MM.1S (cell line): ENCODE measurements around the gene POLR2F.
"Not testable (repeated sequence)": the region's sequence is repeated elsewhere in the genome, so short reads cannot be mapped to it uniquely, and the experiment has no call there.

Experiments used
- DNase-seq: peaks from one replicate; pipeline ENCODE4 v3.0.0-alpha.2; 2015
- H2AFZ ChIP-seq: fragments of 300-600 bp; sonication (generic); 2 replicates; pipeline ENCODE4 v1.6.0; 2016; ENCODE audit warnings: antibody characterized with exemption, low read length
- H3F3A ChIP-seq: fragments of 300-600 bp; sonication (generic); 2 replicates; pipeline ENCODE4 v1.6.1; 2016; ENCODE audit warnings: mild to moderate bottlenecking, antibody characterized with exemption, low read length, moderate library complexity, mixed read lengths; ENCODE audit not compliant: insufficient read depth
- H3K27ac ChIP-seq: fragments of 300-600 bp; sonication (generic); 2 replicates; pipeline ENCODE4 v1.5.1; 2016; ENCODE audit warnings: mild to moderate bottlenecking, low read length
- H3K27me3 ChIP-seq: fragments of 300-600 bp; sonication (generic); replicated peaks from 2 replicates; pipeline ENCODE4 v1.6.0; 2016; ENCODE audit warnings: low read length; ENCODE audit not compliant: insufficient read depth
- H3K36me3 ChIP-seq: fragments of 300-600 bp; sonication (generic); replicated peaks from 2 replicates; pipeline ENCODE4 v1.6.1; 2016; ENCODE audit warnings: mild to moderate bottlenecking, low read length, mixed read lengths; ENCODE audit not compliant: insufficient read depth
- H3K4me1 ChIP-seq: fragments of 300-600 bp; sonication (generic); 2 replicates; pipeline ENCODE4 v1.6.1; 2016; ENCODE audit warnings: low read length, mixed read lengths
- H3K4me2 ChIP-seq: fragments of 300-600 bp; sonication (generic); 2 replicates; pipeline ENCODE4 v1.6.0; 2016; ENCODE audit warnings: low read depth, low read length
- H3K4me3 ChIP-seq: fragments of 300-600 bp; sonication (generic); 2 replicates; pipeline ENCODE4 v1.5.1; 2016; ENCODE audit warnings: low read length, mixed read lengths
- H3K79me2 ChIP-seq: fragments of 300-600 bp; sonication (generic); 2 replicates; pipeline ENCODE4 v1.6.1; 2016; ENCODE audit warnings: mixed run types, low read length, mixed read lengths
- H3K9ac ChIP-seq: fragments of 300-600 bp; sonication (generic); 2 replicates; pipeline ENCODE4 v1.6.1; 2016; ENCODE audit warnings: low read length, mixed read lengths
- H3K9me2 ChIP-seq: fragments of 300-600 bp; sonication (generic); replicated peaks from 2 replicates; pipeline ENCODE4 v1.6.1; 2016; ENCODE audit warnings: mild to moderate bottlenecking, low read length, mixed read lengths; ENCODE audit not compliant: insufficient read depth
- H3K9me3 ChIP-seq: fragments of 300-600 bp; sonication (generic); replicated peaks from 2 replicates; pipeline ENCODE4 v1.6.1; 2016; ENCODE audit warnings: mild to moderate bottlenecking, low read length, mixed read lengths; ENCODE audit not compliant: insufficient read depth
- H4K20me1 ChIP-seq: fragments of 300-600 bp; sonication (generic); 2 replicates; pipeline ENCODE4 v1.6.1; 2016; ENCODE audit warnings: mild to moderate bottlenecking, low read length, moderate library complexity, mixed read lengths; ENCODE audit not compliant: insufficient read depth
- EZH2 ChIP-seq: fragments of 300-600 bp; sonication (generic); optimal IDR thresholded peaks from 2 replicates; pipeline ENCODE3; 2017; ENCODE audit warnings: low read depth, mild to moderate bottlenecking, antibody characterized with exemption, low read length, mixed read lengths
- EZH2phosphoT487 ChIP-seq: fragments of 300-600 bp; sonication (generic); IDR thresholded peaks from 2 replicates; pipeline ENCODE4 v1.6.1; 2018; ENCODE audit warnings: antibody characterized with exemption, low read length
- TF ChIP-seq, protein P1 (sequence below): fragments of 300-600 bp; sonication (generic); IDR thresholded peaks from 2 replicates; pipeline ENCODE4 v1.5.1; 2016; ENCODE audit warnings: antibody characterized with exemption, low read length, mixed read lengths

The POLR2F gene

DNA sequence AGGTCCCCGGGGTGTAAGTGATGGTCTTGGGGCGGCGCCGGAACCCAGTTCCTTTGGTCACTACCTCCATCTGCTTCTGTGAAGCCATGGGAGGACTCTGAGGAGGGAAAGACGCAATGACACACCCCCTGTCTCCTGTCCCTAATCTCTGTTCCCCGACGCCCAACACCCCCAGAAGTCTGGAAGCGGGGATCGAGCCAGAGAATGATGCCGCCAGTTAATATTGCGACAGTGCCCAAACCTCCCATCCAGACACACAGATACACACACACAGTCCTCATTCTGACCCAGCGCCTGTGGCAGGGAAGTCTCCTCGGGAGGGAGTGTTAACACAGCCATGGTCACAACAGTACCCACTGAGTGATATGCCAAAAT lies 450 bp upstream of the POLR2F start:
- Histone ChIP-seq H3K27me3 (no peaks in the 10 kb centered on the region; the same call in 1 of the 2 replicates), H2AFZ (peak overlapping the region; percentile 98), H3F3A (no peaks in the 10 kb centered on the region), H3K27ac (no peak overlapping the region), H3K9me2 (no peaks in the 10 kb centered on the region), H3K4me1 (peaks cover 7% of the 10 kb centered on the region), H3K4me3 (peak overlapping the region; percentile 98), H3K79me2 (peaks cover 36% of the 10 kb centered on the region), H3K36me3 (no peaks in the 10 kb centered on the region; the same call in 1 of the 2 replicates), H3K9me3 (no peaks in the 10 kb centered on the region), H4K20me1 (no peaks in the 10 kb centered on the region), H3K4me2 (peak overlapping the region; percentile 100), H3K9ac (peak overlapping the region; percentile 84; the same call in 1 of the 2 replicates)
- TF ChIP-seq EZH2 (no peak), EZH2phosphoT487 (no peak)
- TF ChIP-seq, protein P1, sequence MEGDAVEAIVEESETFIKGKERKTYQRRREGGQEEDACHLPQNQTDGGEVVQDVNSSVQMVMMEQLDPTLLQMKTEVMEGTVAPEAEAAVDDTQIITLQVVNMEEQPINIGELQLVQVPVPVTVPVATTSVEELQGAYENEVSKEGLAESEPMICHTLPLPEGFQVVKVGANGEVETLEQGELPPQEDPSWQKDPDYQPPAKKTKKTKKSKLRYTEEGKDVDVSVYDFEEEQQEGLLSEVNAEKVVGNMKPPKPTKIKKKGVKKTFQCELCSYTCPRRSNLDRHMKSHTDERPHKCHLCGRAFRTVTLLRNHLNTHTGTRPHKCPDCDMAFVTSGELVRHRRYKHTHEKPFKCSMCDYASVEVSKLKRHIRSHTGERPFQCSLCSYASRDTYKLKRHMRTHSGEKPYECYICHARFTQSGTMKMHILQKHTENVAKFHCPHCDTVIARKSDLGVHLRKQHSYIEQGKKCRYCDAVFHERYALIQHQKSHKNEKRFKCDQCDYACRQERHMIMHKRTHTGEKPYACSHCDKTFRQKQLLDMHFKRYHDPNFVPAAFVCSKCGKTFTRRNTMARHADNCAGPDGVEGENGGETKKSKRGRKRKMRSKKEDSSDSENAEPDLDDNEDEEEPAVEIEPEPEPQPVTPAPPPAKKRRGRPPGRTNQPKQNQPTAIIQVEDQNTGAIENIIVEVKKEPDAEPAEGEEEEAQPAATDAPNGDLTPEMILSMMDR = no peak
- no peak for DNase-seq

DNA sequence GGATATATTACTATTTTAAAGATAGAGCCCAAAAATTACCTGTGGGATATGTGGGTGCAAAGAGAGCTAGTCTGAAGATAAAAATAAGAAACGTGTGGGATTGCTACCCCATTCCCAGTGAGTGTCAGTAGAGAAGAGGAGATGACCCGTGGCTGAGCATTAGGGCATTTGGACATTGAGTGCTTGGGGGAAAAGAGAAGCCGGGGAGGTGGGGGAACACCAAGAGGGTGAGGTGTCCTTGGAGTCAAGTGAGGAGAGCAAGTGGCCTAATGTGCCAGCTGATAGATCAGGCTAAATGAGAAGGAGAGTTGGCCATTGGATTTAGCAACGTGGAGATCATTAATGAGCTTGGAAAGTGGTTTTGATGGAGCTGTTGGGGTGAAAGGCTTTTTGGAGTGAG lies 1.2 kb downstream of the POLR2F start:
- Histone ChIP-seq H2AFZ (no peak overlapping the region), H3K9ac (peak overlapping the region; percentile 84; the same call in 1 of the 2 replicates), H3K9me3 (no peaks in the 10 kb centered on the region), H3K9me2 (no peaks in the 10 kb centered on the region), H3K4me3 (peak overlapping the region; percentile 98), H3K27ac (no peak overlapping the region), H4K20me1 (no peaks in the 10 kb centered on the region), H3K79me2 (peaks cover 41% of the 10 kb centered on the region), H3F3A (no peaks in the 10 kb centered on the region), H3K36me3 (peaks cover 6% of the 10 kb centered on the region), H3K4me2 (peak overlapping the region; percentile 100), H3K27me3 (no peaks in the 10 kb centered on the region; the same call in 1 of the 2 replicates), H3K4me1 (peaks cover 7% of the 10 kb centered on the region)
- no peak for DNase-seq
- no peak for TF ChIP-seq EZH2
- TF ChIP-seq EZH2phosphoT487 = no peak
- TF ChIP-seq, protein P1 = no peak

DNA sequence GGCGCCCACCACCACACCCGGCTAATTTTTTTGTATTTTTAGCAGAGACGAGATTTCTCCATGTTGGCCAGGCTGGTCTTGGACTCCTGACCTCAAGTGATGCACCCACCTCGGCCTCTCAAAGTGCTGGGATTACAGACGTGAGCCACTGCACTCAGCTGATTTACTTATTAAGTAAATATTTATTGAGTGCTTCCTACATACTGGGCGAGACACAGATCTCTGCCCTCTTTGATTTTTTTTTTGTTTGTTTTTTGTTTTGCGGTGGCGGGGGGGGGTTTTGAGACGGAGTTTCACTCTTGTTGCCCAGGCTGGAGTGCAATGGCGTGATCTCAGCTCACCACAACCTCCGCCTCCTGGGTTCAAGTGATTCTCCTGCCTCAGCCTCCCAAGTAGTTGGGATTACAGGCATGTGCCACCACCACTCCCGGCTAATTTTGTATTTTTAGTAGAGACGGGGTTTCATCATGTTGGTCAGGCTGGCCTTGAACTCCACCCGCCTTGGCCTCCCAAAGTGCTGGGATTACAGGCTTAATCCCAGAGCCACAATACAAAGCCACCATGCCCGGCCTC lies 2.4 kb downstream of the POLR2F start:
- H3K9me3 ChIP-seq, H3K4me1 ChIP-seq, H3K9me2 ChIP-seq, H3K9ac ChIP-seq, H4K20me1 ChIP-seq, H3K4me3 ChIP-seq, H3K27ac ChIP-seq, H2AFZ ChIP-seq, H3K36me3 ChIP-seq, DNase-seq, H3K4me2 ChIP-seq, H3K27me3 ChIP-seq, H3F3A ChIP-seq: not testable (repeated sequence)
- H3K79me2 ChIP-seq = peaks cover 41% of the 10 kb centered on the region

DNA sequence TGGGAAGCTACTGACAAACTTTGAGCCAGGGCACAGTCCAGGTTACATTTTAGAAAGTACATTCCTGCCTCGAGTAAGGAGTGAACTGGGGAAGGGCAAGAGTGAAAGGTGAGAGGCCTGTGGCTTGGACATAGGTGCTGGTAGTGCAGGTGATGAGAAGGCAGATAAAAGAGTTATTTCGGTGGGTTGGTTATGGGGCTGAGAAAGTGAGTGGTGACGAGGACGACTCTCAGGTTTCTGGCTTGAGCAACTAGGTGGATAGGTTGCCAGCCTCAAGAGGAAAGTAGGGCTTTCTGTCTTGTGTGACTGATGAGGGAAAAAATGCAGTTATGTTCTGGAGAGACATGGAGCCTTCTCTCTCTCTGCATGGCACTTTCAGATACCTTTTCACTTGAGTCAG lies 3.7 kb downstream of the POLR2F start:
- Histone ChIP-seq H3K4me2 (no peak overlapping the region), H3K79me2 (peaks cover 44% of the 10 kb centered on the region), H3K36me3 (peaks cover 9% of the 10 kb centered on the region), H3K4me1 (peaks cover 7% of the 10 kb centered on the region), H3K27ac (no peak overlapping the region), H3K4me3 (no peak overlapping the region), H3K9me2 (no peaks in the 10 kb centered on the region), H3K27me3 (no peaks in the 10 kb centered on the region), H2AFZ (no peak overlapping the region), H3K9me3 (no peaks in the 10 kb centered on the region), H3K9ac (no peak overlapping the region), H3F3A (no peaks in the 10 kb centered on the region), H4K20me1 (no peaks in the 10 kb centered on the region)
- TF ChIP-seq EZH2phosphoT487 = no peak
- TF ChIP-seq, protein P1 = no peak
- no peak for TF ChIP-seq EZH2
- no peak for DNase-seq
